Inflammatory macrophage (primary cell): ENCODE data around the gene CADM2.

ENCODE experiments used
- DNase-seq, 2 donors: peaks; one replicate each; pipeline ENCODE4 v3.0.0-alpha.2; 2020 to 2022

Gene CADM2

DNA sequence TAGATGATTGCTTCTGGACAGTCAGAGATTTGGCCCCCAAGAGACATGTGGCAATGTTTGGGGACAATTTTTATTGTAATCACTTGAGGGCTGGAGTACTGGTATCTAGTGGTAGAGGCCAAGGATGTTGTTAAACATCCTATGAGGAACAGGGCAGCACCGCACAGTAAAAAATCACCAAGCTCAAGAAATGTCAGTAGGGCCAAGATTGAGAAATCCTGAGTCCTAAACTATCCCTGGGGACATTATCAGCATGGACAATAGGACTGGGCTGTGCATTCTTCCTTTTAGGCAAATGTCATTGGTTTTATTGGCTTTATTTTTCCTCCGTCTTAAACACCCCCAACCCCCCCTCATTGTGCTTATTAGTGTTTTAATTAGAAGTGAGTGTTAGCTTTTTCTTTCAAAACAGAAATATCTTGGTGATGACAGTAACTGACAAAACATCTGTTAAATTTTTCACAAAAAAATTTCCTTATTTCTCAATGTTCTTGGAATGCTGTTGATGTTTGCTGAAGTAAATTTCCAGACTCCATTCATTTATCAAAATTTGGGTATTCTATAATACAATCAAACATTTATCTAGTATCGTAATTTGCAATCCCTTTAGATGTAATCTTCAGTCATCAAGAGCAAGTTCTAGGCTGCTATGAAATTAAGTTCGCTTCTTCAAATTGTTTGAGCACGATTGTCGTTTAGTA, 1087.8 kb downstream of the CADM2 start:
- no peak for DNase-seq

DNA sequence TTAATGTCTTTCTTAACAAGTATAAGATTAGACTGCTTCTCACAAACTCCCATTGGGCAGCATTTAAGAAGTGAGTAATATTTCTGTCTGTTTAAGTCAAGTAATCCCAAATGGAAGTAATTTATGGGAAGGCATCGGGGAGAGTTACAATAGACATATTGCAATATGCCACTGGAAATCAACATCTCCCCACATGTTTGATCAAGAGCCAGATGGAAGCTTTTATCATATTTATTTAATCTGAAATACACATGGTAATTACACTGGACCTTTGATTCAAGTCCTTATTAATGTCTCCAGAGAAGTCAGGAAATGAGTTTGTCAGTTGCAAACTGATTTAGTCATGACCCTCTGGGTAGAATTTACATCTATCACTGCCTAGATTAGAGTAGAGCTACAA, 1088.4 kb downstream of the CADM2 start:
- no peak for DNase-seq

DNA sequence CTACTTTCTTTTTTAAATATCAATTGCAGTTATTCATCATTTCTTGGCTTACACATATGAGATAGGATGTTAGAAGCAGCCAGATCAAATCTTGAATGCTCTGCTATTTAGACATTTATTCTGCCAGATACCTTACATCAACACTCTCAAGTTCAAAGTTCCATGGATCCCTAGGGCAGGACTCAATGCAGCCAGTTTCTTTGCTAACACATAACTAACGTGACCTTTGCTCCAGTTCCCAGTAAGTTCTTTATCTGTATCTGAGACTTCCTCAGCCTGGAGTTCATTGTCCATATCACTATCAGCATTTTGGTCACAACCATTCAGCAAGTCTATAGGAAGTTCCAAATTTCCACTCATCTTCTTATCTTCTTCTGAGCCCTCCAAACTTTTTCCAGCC, 1092.3 kb downstream of the CADM2 start:
- no peak for DNase-seq

DNA sequence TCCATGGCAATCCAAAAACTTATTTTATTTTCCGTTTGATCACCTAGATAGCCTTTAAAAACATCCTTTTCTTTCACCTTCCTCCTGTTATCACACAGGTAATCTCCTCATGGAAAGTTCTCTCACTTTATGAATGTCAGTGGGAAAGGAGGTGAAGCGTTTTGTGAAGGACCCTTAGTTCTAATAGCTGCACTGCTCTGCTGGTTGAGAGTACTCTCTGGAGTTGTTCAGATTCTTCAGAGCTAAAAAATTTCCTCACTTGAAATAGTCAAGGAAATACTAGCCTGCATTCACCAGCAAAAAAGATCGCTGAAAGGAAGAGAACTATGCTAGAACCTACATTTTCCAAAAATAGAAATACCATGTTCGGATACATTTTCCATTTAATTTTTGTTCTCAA, 1097.2 kb downstream of the CADM2 start:
- DNase-seq = no peak

DNA sequence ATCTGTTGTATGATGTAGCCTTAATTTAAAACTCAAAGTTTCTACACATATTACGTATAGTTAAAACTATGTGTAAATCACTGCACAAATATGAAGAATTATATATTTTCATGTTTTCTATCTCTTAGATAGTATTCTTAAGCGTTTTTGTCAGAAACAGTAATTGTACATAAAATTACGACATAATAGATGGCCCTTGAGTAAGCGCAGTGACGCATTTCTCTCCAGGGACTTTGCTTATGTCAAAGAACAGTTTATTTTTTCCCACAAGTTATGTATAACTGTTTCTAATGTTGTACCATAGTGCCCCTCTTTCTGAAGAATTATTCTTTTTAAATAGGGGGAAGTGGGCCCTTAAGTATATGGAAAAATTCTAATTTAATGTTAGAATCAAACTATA, 1098.2 kb downstream of the CADM2 start:
- DNase-seq = no peak

DNA sequence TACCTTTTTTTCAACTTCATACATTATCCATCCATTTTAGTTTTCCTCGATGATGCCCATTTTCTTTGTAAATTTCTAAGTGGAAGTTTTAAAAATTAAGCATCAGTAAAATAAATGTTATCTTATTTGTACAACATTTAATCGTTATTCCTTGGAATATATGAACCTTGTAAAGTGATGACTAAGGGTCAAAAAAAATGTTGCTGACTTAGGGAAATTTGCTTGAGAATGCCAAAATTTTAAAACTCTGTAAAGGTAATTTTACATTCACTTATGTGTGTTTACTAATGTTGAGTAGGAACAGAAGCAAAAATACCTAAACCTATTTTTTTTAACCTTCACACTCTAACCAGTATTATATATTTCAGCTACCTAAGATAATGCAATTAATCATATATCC, 1115.0 kb downstream of the CADM2 start:
- no peak for DNase-seq

DNA sequence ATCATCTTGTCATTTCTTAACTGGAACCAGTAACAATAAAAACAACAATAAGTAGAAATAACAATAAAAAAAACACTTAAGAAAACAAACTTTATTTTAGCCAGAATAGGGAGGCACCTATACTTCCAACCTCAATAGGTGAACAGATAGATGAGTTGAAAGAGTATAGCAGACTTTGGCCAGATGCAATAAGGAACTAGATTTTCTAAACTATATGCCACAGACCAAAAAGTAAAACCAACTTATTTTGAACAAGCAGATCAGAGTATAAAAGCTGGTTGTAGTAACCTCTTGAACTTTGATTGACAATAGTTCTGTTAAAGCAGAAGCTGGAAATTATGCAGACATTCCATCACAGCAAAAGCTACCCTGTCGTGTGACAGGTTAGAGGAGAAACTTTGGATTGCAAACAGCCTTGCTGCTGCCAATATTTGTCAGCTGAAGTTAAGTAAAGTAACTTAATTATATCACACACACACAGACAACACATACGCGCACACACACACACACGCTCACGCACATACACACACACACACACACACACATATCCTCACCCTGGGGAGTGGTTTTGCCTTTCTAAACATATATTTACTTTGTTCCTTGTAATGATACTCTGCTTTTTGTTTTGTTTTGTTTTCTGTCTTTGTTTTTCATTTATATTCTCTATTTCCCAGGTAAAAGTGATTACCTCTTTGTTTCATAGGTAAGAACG, 1128.5 kb downstream of the CADM2 start:
- no peak for DNase-seq

DNA sequence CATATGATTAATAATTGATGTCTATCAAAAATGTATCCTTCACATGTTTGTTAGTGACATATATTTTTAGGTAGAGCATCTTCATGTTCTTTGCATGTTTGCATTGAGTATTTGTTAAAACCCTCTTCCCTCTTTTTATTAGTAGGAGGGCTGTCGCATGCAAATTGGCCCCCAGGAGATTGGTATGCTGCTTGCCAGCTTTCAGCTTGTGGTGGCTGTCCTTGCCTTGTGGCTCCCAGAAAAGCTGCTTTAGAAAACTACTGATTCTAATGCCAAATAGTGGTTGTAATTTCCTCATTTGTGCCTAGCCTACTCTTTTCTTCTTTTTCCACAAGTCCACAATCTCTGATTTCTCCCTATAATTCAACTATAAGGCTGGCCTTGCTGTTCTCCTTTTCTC, 1145.4 kb downstream of the CADM2 start:
- DNase-seq = no peak

DNA sequence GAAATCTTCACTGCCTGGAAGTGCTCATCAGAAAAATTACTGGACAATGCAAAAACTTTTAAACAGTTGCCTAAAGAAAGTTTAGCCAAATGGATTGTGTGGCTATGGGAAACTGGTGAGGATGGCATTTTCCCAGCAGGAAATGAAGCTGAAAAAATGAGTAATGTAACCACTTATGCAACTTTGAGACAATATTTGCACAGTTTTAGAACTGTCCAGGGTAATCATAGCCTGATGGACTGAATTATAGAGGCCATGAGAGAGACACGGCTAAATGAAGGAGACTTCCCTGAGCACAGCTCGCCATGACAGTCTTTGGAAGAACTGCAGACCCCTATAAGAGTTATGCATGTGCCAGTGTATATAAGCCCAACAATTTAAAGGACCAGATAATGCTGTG, 1150.6 kb downstream of the CADM2 start:
- DNase-seq = no peak
